WTC11 (cell line): ENCODE data around the gene MRPS18A. TPM values are rescaled to one million over a fixed set of nuclear protein-coding genes. Genes with fewer than 3 reads are reported as not detected.

Source experiments
- ATAC-seq: fragments of 200-7000 bp; cut with Tn5 transposase; 2 replicates; pipeline ENCODE4 v1.10.0; 2021; ENCODE audit warnings: mild to moderate bottlenecking, moderate library complexity
- CTCF ChIA-PET: fragments of 300-600 bp; sonication (Branson Sonifier 250); formaldehyde crosslinking; loops from one replicate; lab custom pipeline; 2021; ENCODE audit warnings: antibody characterized with exemption; lab: Charles Lee
- POLR2A ChIA-PET: fragments of 350-600 bp; sonication (Branson Sonifier 250); formaldehyde crosslinking; loops from one replicate; lab custom pipeline; 2021; ENCODE audit warnings: antibody characterized with exemption; lab: Charles Lee
- DNase-seq: peaks from one replicate; pipeline ENCODE4 v3.0.0; 2021; ENCODE audit warnings: low spot score
- H3K27ac Mint-ChIP-seq: 2 replicates; pipeline ENCODE4 v1.8.0; 2021; ENCODE audit warnings: mixed read lengths
- H3K27me3 Mint-ChIP-seq: 2 replicates; pipeline ENCODE4 v1.8.0; 2021; ENCODE audit warnings: low read depth, mild to moderate bottlenecking, moderate library complexity, mixed read lengths
- H3K36me3 Mint-ChIP-seq: 2 replicates; pipeline ENCODE4 v1.8.0; 2021; ENCODE audit warnings: mixed read lengths
- H3K4me1 Mint-ChIP-seq: 2 replicates; pipeline ENCODE4 v1.8.0; 2022; ENCODE audit warnings: mixed read lengths
- H3K4me3 Mint-ChIP-seq: 2 replicates; pipeline ENCODE4 v1.8.0; 2021; ENCODE audit warnings: mild to moderate bottlenecking, moderate library complexity, mixed read lengths
- H3K9me3 Mint-ChIP-seq: 2 replicates; pipeline ENCODE4 v1.8.0; 2021; ENCODE audit warnings: mixed read lengths
- ARID4B ChIP-seq: sonication (generic); formaldehyde crosslinking; IDR thresholded peaks from 2 replicates; pipeline ENCODE4 v1.8.0; 2023; ENCODE audit warnings: missing genetic modification reagents, mild to moderate bottlenecking, borderline replicate concordance
- ATF2 ChIP-seq: sonication (generic); formaldehyde crosslinking; IDR thresholded peaks from 2 replicates; pipeline ENCODE4 v1.8.1; 2022; ENCODE audit warnings: low read depth, missing genetic modification reagents, borderline replicate concordance
- CDX4 ChIP-seq: fragments of 250-450 bp; sonication (Bioruptor Pico); IDR thresholded peaks from 2 replicates; pipeline ENCODE4 v1.9.0; 2021; ENCODE audit warnings: moderate library complexity, mild to moderate bottlenecking, inconsistent platforms, borderline replicate concordance
- E2F5 ChIP-seq: sonication (generic); formaldehyde crosslinking; IDR thresholded peaks from 2 replicates; pipeline ENCODE4 v1.8.1; 2022; ENCODE audit warnings: mild to moderate bottlenecking, moderate library complexity, missing genetic modification reagents
- FOXK1 ChIP-seq: sonication (generic); formaldehyde crosslinking; IDR thresholded peaks from 2 replicates; pipeline ENCODE4 v1.8.0; 2022; ENCODE audit warnings: mild to moderate bottlenecking, moderate library complexity, missing genetic modification reagents
- GABPB1 ChIP-seq: sonication (generic); formaldehyde crosslinking; IDR thresholded peaks from 2 replicates; pipeline ENCODE4 v1.8.1; 2023; ENCODE audit warnings: mild to moderate bottlenecking, missing genetic modification reagents
- MLX ChIP-seq: sonication (generic); formaldehyde crosslinking; IDR thresholded peaks from 2 replicates; pipeline ENCODE4 v1.8.1; 2023; ENCODE audit warnings: mild to moderate bottlenecking, missing genetic modification reagents, moderate library complexity
- MYBL2 ChIP-seq: sonication (generic); formaldehyde crosslinking; IDR thresholded peaks from 2 replicates; pipeline ENCODE4 v1.8.1; 2023; ENCODE audit warnings: mild to moderate bottlenecking, moderate library complexity, missing genetic modification reagents
- NR2C2 ChIP-seq: sonication (generic); formaldehyde crosslinking; IDR thresholded peaks from 2 replicates; pipeline ENCODE4 v1.8.0; 2022; ENCODE audit warnings: mild to moderate bottlenecking, missing genetic modification reagents
- OVOL2 ChIP-seq: fragments of 250-450 bp; sonication (Bioruptor Pico); IDR thresholded peaks from 2 replicates; pipeline ENCODE4 v1.9.0; 2021; ENCODE audit warnings: mild to moderate bottlenecking, borderline replicate concordance
- PREB ChIP-seq: sonication (generic); formaldehyde crosslinking; IDR thresholded peaks from 2 replicates; pipeline ENCODE4 v1.8.1; 2022; ENCODE audit warnings: mild to moderate bottlenecking, missing genetic modification reagents, moderate library complexity, borderline replicate concordance
- ZBTB21 ChIP-seq: sonication (generic); formaldehyde crosslinking; IDR thresholded peaks from 2 replicates; pipeline ENCODE4 v1.8.1; 2023; ENCODE audit warnings: mild to moderate bottlenecking, missing genetic modification reagents, borderline replicate concordance
- ZNF121 ChIP-seq: sonication (generic); formaldehyde crosslinking; IDR thresholded peaks from 2 replicates; pipeline ENCODE4 v1.8.0; 2023; ENCODE audit warnings: missing genetic modification reagents
- total RNA-seq: library from RNA; stranded (reverse); gene quantifications from 3 replicates; pipeline ENCODE4 v1.2.3, GENCODE V29; 2021

Gene MRPS18A
- total RNA-seq, 1 experiment from 2014 or later: 61.6 TPM

GRCh38 chr6:43733471-43734293 lies 46.1 kb upstream of the MRPS18A start:
- no peaks in the 10 kb centered on the region; the same call in 1 of the 2 replicates for H3K27me3 Mint-ChIP-seq

GRCh38 chr6:43730634-43731033 lies 43.0 kb upstream of the MRPS18A start:
- peaks cover 32% of the 10 kb centered on the region for H3K9me3 Mint-ChIP-seq
- no peak overlapping the region for H3K27ac Mint-ChIP-seq
- ATAC-seq: no peak
- H3K27me3 Mint-ChIP-seq: no peaks in the 10 kb centered on the region; the same call in 1 of the 2 replicates
- no peak overlapping the region for H3K4me3 Mint-ChIP-seq
- TF ChIP-seq MLX (no peak), ATF2 (no peak), PREB (CRISPR knock-in tag) (no peak), FOXK1 (CRISPR knock-in tag) (no peak), MYBL2 (CRISPR knock-in tag) (no peak), NR2C2 (CRISPR knock-in tag) (no peak), OVOL2 (CRISPR knock-in tag) (no peak), ARID4B (no peak), ZBTB21 (CRISPR knock-in tag) (no peak), E2F5 (CRISPR knock-in tag) (no peak), ZNF121 (no peak)
- TF ChIP-seq, all 79 proteins: peak for 0
- DNase-seq: no peak
- H3K36me3 Mint-ChIP-seq: peaks cover 11% of the 10 kb centered on the region; the same call in 1 of the 2 replicates
- ChIA-PET CTCF (no interaction called here), POLR2A (no interaction called here)
- peaks cover 6% of the 10 kb centered on the region for H3K4me1 Mint-ChIP-seq

More at GRCh38 chr6:43733471-43734293, 46.1 kb upstream of the MRPS18A start:
- ATAC-seq: no peak; the same call in 1 of the 2 replicates
- no peak overlapping the region for H3K27ac Mint-ChIP-seq
- no peak for TF ChIP-seq CDX4 (CRISPR knock-in tag)
- peak; percentile 45; the same call in 1 of the 2 replicates for TF ChIP-seq GABPB1 (CRISPR knock-in tag)
- TF ChIP-seq, all 79 proteins: peak for 1
- ChIA-PET CTCF (interaction anchor here (0.7 to 1.1 kb wide), 3 partner anchors 9 to 66 kb away, joined by 3 to 5 read pairs (median 4); no protein-coding TSS in a partner anchor), POLR2A (no interaction called here)
- DNase-seq: no peak
- H3K4me1 Mint-ChIP-seq: peaks cover 15% of the 10 kb centered on the region
- H3K9me3 Mint-ChIP-seq: peaks cover 32% of the 10 kb centered on the region
- peaks cover 11% of the 10 kb centered on the region; the same call in 1 of the 2 replicates for H3K36me3 Mint-ChIP-seq
- H3K4me3 Mint-ChIP-seq: no peak overlapping the region
